ENCODE results near the gene BCAS3.

- TF ChIP-seq CTCF (IDR thresholded peaks at IDR 0.05) (peak; percentile 68 to 83 (median 73)), POLR2A (IDR thresholded peaks at IDR 0.05) (no peak)
Observed at GRCh38 chr17:61416540-61417363, 739.1 kb downstream of the BCAS3 start.

Measured in ovary (tissue), 3 donors.